ENCODE measurements around the gene RPL35A. TPM values are rescaled to one million over a fixed set of nuclear protein-coding genes. Genes with fewer than 3 reads are reported as not detected.

Gene RPL35A
- total and polyA plus RNA-seq, 9 of the 15 experiments (the other 6 are each of a cell fraction or from before 2014, with no cell fraction given), result 1,475 to 2,942 (median 2,367) TPM

GRCh38 chr3:197959891-197960693 is 10.1 kb downstream of the RPL35A start, which contains the start of gene LMLN (continued):
- peak; percentile 91 for TF ChIP-seq PHF8 (IDR thresholded peaks at IDR 0.05; ENCODE audit: borderline replicate concordance, low read length)
- TF ChIP-seq NCOA4 (IDR thresholded peaks at IDR 0.05; ENCODE audit: partially characterized antibody), result no peak
- no peak for TF ChIP-seq KDM1A (IDR thresholded peaks at IDR 0.05)
- TF ChIP-seq SIN3B (IDR thresholded peaks at IDR 0.05; ENCODE audit: low read depth), result peak; percentile 67; the same call in 1 of the 2 replicates
- TF ChIP-seq ZNF586 (CRISPR knock-in tag; conservative IDR thresholded peaks at IDR 0.05), result no peak
- TF ChIP-seq CHD1 (IDR thresholded peaks at IDR 0.05; ENCODE audit: low read length), result peak; percentile 76
- TF ChIP-seq THRB (CRISPR knock-in tag; conservative IDR thresholded peaks at IDR 0.05), result no peak
- TF ChIP-seq ETS2 (tag; IDR thresholded peaks at IDR 0.05; ENCODE audit: borderline replicate concordance, poor library complexity, severe bottlenecking), result no peak
- no peak for TF ChIP-seq SLC30A9 (CRISPR knock-in tag; IDR thresholded peaks at IDR 0.05)
- no peak for TF ChIP-seq HINFP (tag; conservative IDR thresholded peaks at IDR 0.05; ENCODE audit: low read depth)
- TF ChIP-seq THRAP3 (IDR thresholded peaks at IDR 0.05; ENCODE audit: borderline replicate concordance), result no peak
- no peak for TF ChIP-seq ZNF23 (CRISPR knock-in tag; IDR thresholded peaks at IDR 0.05)
- peak; percentile 94 for TF ChIP-seq L3MBTL2 (IDR thresholded peaks at IDR 0.05)
- TF ChIP-seq SMAD4 (CRISPR knock-in tag; conservative IDR thresholded peaks at IDR 0.05), result peak; percentile 40; the same call in 1 of the 2 replicates
- TF ChIP-seq ADNP (tag; IDR thresholded peaks at IDR 0.05), result no peak
- TF ChIP-seq MTA1 (IDR thresholded peaks at IDR 0.05; ENCODE audit: borderline replicate concordance), result peak; percentile 83; the same call in 1 of the 2 replicates
- peak; percentile 91 for TF ChIP-seq ZKSCAN1 (IDR thresholded peaks at IDR 0.05; ENCODE audit: low read depth, low read length)
- no peak for TF ChIP-seq SMARCC2 (IDR thresholded peaks at IDR 0.05; ENCODE audit: low read depth)
- no peak for TF ChIP-seq ELF1 (tag; IDR thresholded peaks at IDR 0.05)
- no peak for TF ChIP-seq ZNF780A (CRISPR knock-in tag; IDR thresholded peaks at IDR 0.05)
- TF ChIP-seq MXI1 (IDR thresholded peaks at IDR 0.05; ENCODE audit: low read depth, low read length), result peak; percentile 68
- peak; percentile 80 for TF ChIP-seq ATF7 (IDR thresholded peaks at IDR 0.05)
- no peak for TF ChIP-seq TEAD4 (IDR thresholded peaks at IDR 0.05; ENCODE audit: low read length)
- no peak for TF ChIP-seq TEAD4 (CRISPR knock-in tag; IDR thresholded peaks at IDR 0.05; ENCODE audit: borderline replicate concordance)
- TF ChIP-seq TCF7 (IDR thresholded peaks at IDR 0.05; ENCODE audit: borderline replicate concordance), result 0 out of 2 replicates have a peak, but pooled peaks have one; percentile 29
- TF ChIP-seq SNIP1 (IDR thresholded peaks at IDR 0.05; ENCODE audit: low read depth), result no peak

All from K562 (cell line).